ENCODE measurements around the gene TNFAIP8L1. TPM values are rescaled to one million over a fixed set of nuclear protein-coding genes. Genes with fewer than 3 reads are reported as not detected.

Gene TNFAIP8L1
- total RNA-seq, 1 experiment from 2014 or later, result 22.2 TPM

DNA sequence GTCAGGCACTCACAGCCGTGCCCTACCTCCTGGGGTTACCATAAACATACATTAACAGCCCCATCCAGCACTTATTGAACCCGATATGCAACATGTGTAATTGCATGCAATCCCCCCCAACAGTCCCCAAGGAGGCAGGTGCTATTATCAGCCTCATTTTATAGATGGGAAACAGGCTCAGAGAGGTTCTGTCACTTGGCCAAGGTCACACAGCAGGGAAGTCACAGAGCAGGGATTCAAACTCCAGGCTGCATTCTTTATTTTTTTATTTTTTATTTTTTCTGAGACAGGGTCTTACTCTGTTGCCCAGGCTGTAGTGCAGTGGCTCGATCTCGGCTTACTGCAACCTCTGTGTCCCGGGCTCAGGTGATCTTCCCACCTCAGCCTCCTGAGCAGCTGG, 38.4 kb upstream of the TNFAIP8L1 start:
- H3K79me2 ChIP-seq (ENCODE audit: insufficient read depth, low read length), result no peaks in the 10 kb centered on the region
- H3K36me3 ChIP-seq (ENCODE audit: control insufficient read depth in 1 of 2, insufficient read depth in 2 of 2, low read length in 2 of 2), result no peaks in the 10 kb centered on the region
- H2AFZ ChIP-seq (ENCODE audit: low read depth, low read length, poor library complexity, severe bottlenecking), result no peak overlapping the region
- no peaks in the 10 kb centered on the region for H3K9me3 ChIP-seq (ENCODE audit: control insufficient read depth in 1 of 2, insufficient read depth in 1 of 2, low read depth in 1 of 2, low read length in 2 of 2)
- CTCF ChIA-PET, result no interaction called here
- intact Hi-C loops (cut with micrococcal nuclease), result no loop called here
- H3K27me3 ChIP-seq (ENCODE audit: insufficient read depth, low read length), result no peaks in the 10 kb centered on the region
- H3K9ac ChIP-seq (ENCODE audit: low read length), result no peak overlapping the region
- peaks cover 6 to 13% of the 10 kb centered on the region in 2 experiments for H3K4me1 ChIP-seq (ENCODE audit: control insufficient read depth in 1 of 2, insufficient read depth in 2 of 2, low read length in 2 of 2)
- DNase-seq (ENCODE audit: low read depth, low spot score) (no peak), ATAC-seq (no peak)
- RAD21 ChIA-PET (ENCODE audit: low non-redundant PET in 1 of 2, low total read pairs in 2 of 2, uncharacterized antibody in 2 of 2, unreplicated experiment in 2 of 2), result no interaction called here
- H3K27ac ChIP-seq (ENCODE audit: low read depth, low read length), result no peak overlapping the region
- H4K20me1 ChIP-seq (ENCODE audit: insufficient read depth), result no peaks in the 10 kb centered on the region
- H3K4me3 ChIP-seq (replicated peaks in 1 of 2; ENCODE audit: low read depth in 1 of 2, low read length in 2 of 2), result no peak overlapping the region
- POLR2A ChIA-PET, result no interaction called here
- H3K9me2 ChIP-seq (ENCODE audit: insufficient read depth), result no peaks in the 10 kb centered on the region
- BruUV-seq (replicated peaks), result no TSS peak
- no peak overlapping the region for H3K4me2 ChIP-seq (ENCODE audit: low read length)
- no peak for TF ChIP-seq JUND (IDR thresholded peaks at IDR 0.05)
- TF ChIP-seq POLR2AphosphoS5 (IDR thresholded peaks at IDR 0.05; ENCODE audit: low read depth, low read length), result no peak
- no peak for TF ChIP-seq SIN3A (IDR thresholded peaks at IDR 0.05; ENCODE audit: low read depth)
- TF ChIP-seq ZNF274 (IDR thresholded peaks at IDR 0.05; ENCODE audit: low read depth, low read length), result no peak
- TF ChIP-seq CBX3 (IDR thresholded peaks at IDR 0.05; ENCODE audit: low read depth), result no peak
- TF ChIP-seq FOSL1 (IDR thresholded peaks at IDR 0.05; ENCODE audit: low read depth), result no peak
- no peak for TF ChIP-seq EZH2 (IDR thresholded peaks at IDR 0.05)
- no peak for TF ChIP-seq EZH2phosphoT487 (IDR thresholded peaks at IDR 0.05; ENCODE audit: borderline replicate concordance)
- TF ChIP-seq, protein P1, sequence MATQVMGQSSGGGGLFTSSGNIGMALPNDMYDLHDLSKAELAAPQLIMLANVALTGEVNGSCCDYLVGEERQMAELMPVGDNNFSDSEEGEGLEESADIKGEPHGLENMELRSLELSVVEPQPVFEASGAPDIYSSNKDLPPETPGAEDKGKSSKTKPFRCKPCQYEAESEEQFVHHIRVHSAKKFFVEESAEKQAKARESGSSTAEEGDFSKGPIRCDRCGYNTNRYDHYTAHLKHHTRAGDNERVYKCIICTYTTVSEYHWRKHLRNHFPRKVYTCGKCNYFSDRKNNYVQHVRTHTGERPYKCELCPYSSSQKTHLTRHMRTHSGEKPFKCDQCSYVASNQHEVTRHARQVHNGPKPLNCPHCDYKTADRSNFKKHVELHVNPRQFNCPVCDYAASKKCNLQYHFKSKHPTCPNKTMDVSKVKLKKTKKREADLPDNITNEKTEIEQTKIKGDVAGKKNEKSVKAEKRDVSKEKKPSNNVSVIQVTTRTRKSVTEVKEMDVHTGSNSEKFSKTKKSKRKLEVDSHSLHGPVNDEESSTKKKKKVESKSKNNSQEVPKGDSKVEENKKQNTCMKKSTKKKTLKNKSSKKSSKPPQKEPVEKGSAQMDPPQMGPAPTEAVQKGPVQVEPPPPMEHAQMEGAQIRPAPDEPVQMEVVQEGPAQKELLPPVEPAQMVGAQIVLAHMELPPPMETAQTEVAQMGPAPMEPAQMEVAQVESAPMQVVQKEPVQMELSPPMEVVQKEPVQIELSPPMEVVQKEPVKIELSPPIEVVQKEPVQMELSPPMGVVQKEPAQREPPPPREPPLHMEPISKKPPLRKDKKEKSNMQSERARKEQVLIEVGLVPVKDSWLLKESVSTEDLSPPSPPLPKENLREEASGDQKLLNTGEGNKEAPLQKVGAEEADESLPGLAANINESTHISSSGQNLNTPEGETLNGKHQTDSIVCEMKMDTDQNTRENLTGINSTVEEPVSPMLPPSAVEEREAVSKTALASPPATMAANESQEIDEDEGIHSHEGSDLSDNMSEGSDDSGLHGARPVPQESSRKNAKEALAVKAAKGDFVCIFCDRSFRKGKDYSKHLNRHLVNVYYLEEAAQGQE (IDR thresholded peaks at IDR 0.05; ENCODE audit: low read depth), result no peak
- TF ChIP-seq TCF7L2 (IDR thresholded peaks at IDR 0.05; ENCODE audit: borderline replicate concordance, extremely low read depth, insufficient read depth, insufficient read length), result no peak
- TF ChIP-seq, protein P2, sequence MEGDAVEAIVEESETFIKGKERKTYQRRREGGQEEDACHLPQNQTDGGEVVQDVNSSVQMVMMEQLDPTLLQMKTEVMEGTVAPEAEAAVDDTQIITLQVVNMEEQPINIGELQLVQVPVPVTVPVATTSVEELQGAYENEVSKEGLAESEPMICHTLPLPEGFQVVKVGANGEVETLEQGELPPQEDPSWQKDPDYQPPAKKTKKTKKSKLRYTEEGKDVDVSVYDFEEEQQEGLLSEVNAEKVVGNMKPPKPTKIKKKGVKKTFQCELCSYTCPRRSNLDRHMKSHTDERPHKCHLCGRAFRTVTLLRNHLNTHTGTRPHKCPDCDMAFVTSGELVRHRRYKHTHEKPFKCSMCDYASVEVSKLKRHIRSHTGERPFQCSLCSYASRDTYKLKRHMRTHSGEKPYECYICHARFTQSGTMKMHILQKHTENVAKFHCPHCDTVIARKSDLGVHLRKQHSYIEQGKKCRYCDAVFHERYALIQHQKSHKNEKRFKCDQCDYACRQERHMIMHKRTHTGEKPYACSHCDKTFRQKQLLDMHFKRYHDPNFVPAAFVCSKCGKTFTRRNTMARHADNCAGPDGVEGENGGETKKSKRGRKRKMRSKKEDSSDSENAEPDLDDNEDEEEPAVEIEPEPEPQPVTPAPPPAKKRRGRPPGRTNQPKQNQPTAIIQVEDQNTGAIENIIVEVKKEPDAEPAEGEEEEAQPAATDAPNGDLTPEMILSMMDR (IDR thresholded peaks at IDR 0.05 in 2 of 3, conservative IDR thresholded peaks at IDR 0.05 in 1 of 3; ENCODE audit: borderline replicate concordance in 1 of 3, insufficient read depth in 1 of 3, low read depth in 2 of 3, low read length in 2 of 3), result no peak
- no peak for TF ChIP-seq RAD21 (IDR thresholded peaks at IDR 0.05; ENCODE audit: low read depth)
- no peak for TF ChIP-seq SP1 (IDR thresholded peaks at IDR 0.05; ENCODE audit: low read depth)
- no peak for TF ChIP-seq ZFX (IDR thresholded peaks at IDR 0.05)
- TF ChIP-seq, protein P3, sequence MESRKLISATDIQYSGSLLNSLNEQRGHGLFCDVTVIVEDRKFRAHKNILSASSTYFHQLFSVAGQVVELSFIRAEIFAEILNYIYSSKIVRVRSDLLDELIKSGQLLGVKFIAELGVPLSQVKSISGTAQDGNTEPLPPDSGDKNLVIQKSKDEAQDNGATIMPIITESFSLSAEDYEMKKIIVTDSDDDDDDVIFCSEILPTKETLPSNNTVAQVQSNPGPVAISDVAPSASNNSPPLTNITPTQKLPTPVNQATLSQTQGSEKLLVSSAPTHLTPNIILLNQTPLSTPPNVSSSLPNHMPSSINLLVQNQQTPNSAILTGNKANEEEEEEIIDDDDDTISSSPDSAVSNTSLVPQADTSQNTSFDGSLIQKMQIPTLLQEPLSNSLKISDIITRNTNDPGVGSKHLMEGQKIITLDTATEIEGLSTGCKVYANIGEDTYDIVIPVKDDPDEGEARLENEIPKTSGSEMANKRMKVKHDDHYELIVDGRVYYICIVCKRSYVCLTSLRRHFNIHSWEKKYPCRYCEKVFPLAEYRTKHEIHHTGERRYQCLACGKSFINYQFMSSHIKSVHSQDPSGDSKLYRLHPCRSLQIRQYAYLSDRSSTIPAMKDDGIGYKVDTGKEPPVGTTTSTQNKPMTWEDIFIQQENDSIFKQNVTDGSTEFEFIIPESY (IDR thresholded peaks at IDR 0.05; ENCODE audit: extremely low read depth, insufficient replicate concordance, low read length), result no peak
- TF ChIP-seq, protein P4, sequence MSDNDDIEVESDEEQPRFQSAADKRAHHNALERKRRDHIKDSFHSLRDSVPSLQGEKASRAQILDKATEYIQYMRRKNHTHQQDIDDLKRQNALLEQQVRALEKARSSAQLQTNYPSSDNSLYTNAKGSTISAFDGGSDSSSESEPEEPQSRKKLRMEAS (IDR thresholded peaks at IDR 0.05), result no peak
- TF ChIP-seq POLR2A (IDR thresholded peaks at IDR 0.05; ENCODE audit: borderline replicate concordance, extremely low read depth, insufficient read depth, insufficient read length), result no peak
- no peak for TF ChIP-seq YY1 (IDR thresholded peaks at IDR 0.05; ENCODE audit: extremely low read depth, insufficient replicate concordance, low read depth, low read length)

Data from HCT116 (cell line).